ENCODE results near the gene NAA10.

GRCh38 chrX:153908219-153908860, 26.5 kb downstream of the NAA10 start:
- no peak for TF ChIP-seq CTCF (IDR thresholded peaks at IDR 0.05)
- no peak for TF ChIP-seq POLR2A (IDR thresholded peaks at IDR 0.05)

Measured in body of pancreas (tissue), 4 donors.